Uterus (tissue), 4 donors: ENCODE results near the gene SERPINC1. TPM values are rescaled to one million over a fixed set of nuclear protein-coding genes. Genes with fewer than 3 reads are reported as not detected.
"Not testable (repeated sequence)": the region's sequence is repeated elsewhere in the genome, so short reads cannot be mapped to it uniquely, and the experiment has no call there.

Experiments used
- DNase-seq, 2 donors: peaks; one replicate each; pipeline ENCODE4 v3.0.0-alpha.2; 2019 to 2020
- H3K27ac ChIP-seq, 2 donors: fragments of 200-600 bp; sonication (generic); 1 replicate in 1 of 2; 2 replicates in 1 of 2; pipeline ENCODE4 v1.5.1; 2016 to 2018
- H3K27me3 ChIP-seq, 2 donors: fragments of 200-600 bp; sonication (generic); one replicate each; pipeline ENCODE4 v1.5.1; 2018 to 2019; ENCODE audit warnings: control low read depth in 1 of 2
- H3K36me3 ChIP-seq, 2 donors: fragments of 200-600 bp; sonication (generic); one replicate each; pipeline ENCODE4 v1.5.1; 2019; ENCODE audit warnings: control low read depth in 1 of 2
- H3K4me1 ChIP-seq, 2 donors: fragments of 200-600 bp; sonication (generic); one replicate each; pipeline ENCODE4 v1.5.1; 2018 to 2019; ENCODE audit warnings: control low read depth in 1 of 2
- H3K4me3 ChIP-seq, 2 donors: fragments of 200-600 bp; sonication (generic); 1 replicate in 1 of 2; 2 replicates in 1 of 2; pipeline ENCODE4 v1.5.1; 2018 to 2019; ENCODE audit warnings: mild to moderate bottlenecking in 1 of 2
- H3K9me3 ChIP-seq, 2 donors: fragments of 200-600 bp; sonication (generic); one replicate each; pipeline ENCODE4 v1.5.1; 2019; ENCODE audit warnings: control low read depth in 1 of 2
- CTCF ChIP-seq, 4 experiments: fragments of 200-600 bp in 2 of 4; fragments of 450-650 bp in 2 of 4; sonication (generic) in 2 of 4; IDR thresholded peaks; one replicate each; pipeline ENCODE4 v1.5.1; 2016 to 2019; ENCODE audit warnings: antibody characterized with exemption in 4 of 4, mild to moderate bottlenecking in 2 of 4, moderate library complexity in 1 of 4
- POLR2A ChIP-seq, 2 donors: fragments of 450-650 bp; IDR thresholded peaks; one replicate each; pipeline ENCODE4 v1.6.1; 2016; ENCODE audit warnings: antibody characterized with exemption in 2 of 2, mild to moderate bottlenecking in 1 of 2, moderate library complexity in 1 of 2
- intact Hi-C: fragments of 100-400 bp; cut with DNase I; formaldehyde crosslinking; loops from one replicate; pipeline ENCODE4 v1.15.1; 2023; ENCODE audit warnings: low total_unique reads
- total RNA-seq, 4 donors: library from RNA; depleted of rRNA in 3 of 4; stranded (reverse); fragments of >200 nt in 3 of 4; gene quantifications; one replicate each; pipeline versions ENCODE4 v1.1.0 to v1.2.4, GENCODE V29; 2014 to 2023
- donor health status: DM: yes; HTN: yes; CAD: no.

The SERPINC1 gene
- total RNA-seq, 4 donors from 2014 or later, result 1.0 TPM; not detected in 3

GRCh38 chr1:173946380-173946921, 29.3 kb upstream of the SERPINC1 start:
- intact Hi-C loops, result no loop called here
- no peak overlapping the region for H3K27ac ChIP-seq
- H3K4me3 ChIP-seq, result no peak overlapping the region
- no peak for DNase-seq
- H3K9me3 ChIP-seq, result no peaks in the 10 kb centered on the region
- H3K36me3 ChIP-seq, result no peaks in the 10 kb centered on the region
- H3K4me1 ChIP-seq, result no peaks in the 10 kb centered on the region
- no peak for TF ChIP-seq POLR2A (IDR thresholded peaks at IDR 0.05)
- TF ChIP-seq CTCF (IDR thresholded peaks at IDR 0.05), result no peak
- H3K27me3 ChIP-seq, result no peaks in the 10 kb centered on the region

GRCh38 chr1:173937062-173937461, 19.9 kb upstream of the SERPINC1 start:
- Histone ChIP-seq H3K4me3 (no peak overlapping the region), H3K27ac (no peak overlapping the region), H3K9me3 (no peaks in the 10 kb centered on the region), H3K36me3 (no peaks in the 10 kb centered on the region), H3K4me1 (no peaks in the 10 kb centered on the region), H3K27me3 (no peaks in the 10 kb centered on the region)
- DNase-seq, result no peak
- TF ChIP-seq CTCF (IDR thresholded peaks at IDR 0.05), result no peak
- TF ChIP-seq POLR2A (IDR thresholded peaks at IDR 0.05), result no peak
- intact Hi-C loops, result no loop called here

- intact Hi-C loops, result no loop called here
- H3K27ac ChIP-seq, result no peak overlapping the region
- DNase-seq, result no peak
- no peak overlapping the region for H3K4me3 ChIP-seq
- no peaks in the 10 kb centered on the region for H3K9me3 ChIP-seq
- H3K27me3 ChIP-seq, result no peaks in the 10 kb centered on the region
- H3K4me1 ChIP-seq, result no peaks in the 10 kb centered on the region
- no peaks in the 10 kb centered on the region for H3K36me3 ChIP-seq
- TF ChIP-seq POLR2A (IDR thresholded peaks at IDR 0.05) (no peak), CTCF (IDR thresholded peaks at IDR 0.05) (no peak)
Measured at GRCh38 chr1:173934440-173934839, 17.3 kb upstream of the SERPINC1 start.

- intact Hi-C loops, H3K9me3 ChIP-seq, H3K27me3 ChIP-seq, H3K4me1 ChIP-seq, H3K4me3 ChIP-seq, H3K36me3 ChIP-seq, H3K27ac ChIP-seq, DNase-seq: not testable (repeated sequence)
Measured at GRCh38 chr1:173930541-173930940, 13.4 kb upstream of the SERPINC1 start.

- TF ChIP-seq CTCF (IDR thresholded peaks at IDR 0.05) (no peak), POLR2A (IDR thresholded peaks at IDR 0.05) (no peak)
- H3K4me3 ChIP-seq, result no peak overlapping the region
- no peaks in the 10 kb centered on the region for H3K36me3 ChIP-seq
- DNase-seq, result no peak
- intact Hi-C loops, result no loop called here
- H3K27ac ChIP-seq, result no peak overlapping the region
- H3K9me3 ChIP-seq, result no peaks in the 10 kb centered on the region
- H3K4me1 ChIP-seq, result no peaks in the 10 kb centered on the region
- H3K27me3 ChIP-seq, result no peaks in the 10 kb centered on the region
Measured at GRCh38 chr1:173925306-173926242, 8.4 kb upstream of the SERPINC1 start.
